Measurements from ENCODE around the gene CGB2. TPM values are rescaled to one million over a fixed set of nuclear protein-coding genes. Genes with fewer than 3 reads are reported as not detected.
A peak's percentile ranks its signal among the peaks of the same experiment; 100 is the strongest.
"Not testable (repeated sequence)": the region's sequence is repeated elsewhere in the genome, so short reads cannot be mapped to it uniquely, and the experiment has no call there.

CGB2 gene
- total RNA-seq, 1 experiment from 2014 or later = not detected

DNA sequence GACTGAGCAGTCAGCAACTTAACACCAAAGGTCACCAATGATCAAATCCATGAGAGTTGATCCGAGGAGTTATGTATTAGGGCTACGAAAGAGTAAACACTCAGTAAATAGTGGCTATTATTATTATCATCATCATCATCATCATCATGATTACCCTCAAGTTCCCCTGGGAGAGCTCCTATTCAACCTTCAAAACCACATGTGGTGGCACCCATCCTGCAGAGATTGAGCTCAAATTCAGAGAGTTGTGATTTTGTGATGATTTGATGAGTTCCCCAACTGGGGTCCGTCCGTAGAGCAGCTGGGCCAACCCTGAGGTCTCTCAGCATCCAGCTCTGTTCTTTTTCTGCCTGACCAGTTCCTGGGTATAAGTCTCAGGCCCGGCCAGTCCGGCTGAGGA is 6.6 kb upstream of the CGB2 start:
- in situ Hi-C loops (cut with HindIII; ENCODE audit: low pct_unique_long_range_greater_than_20kb, low sequenced_read_pairs) = not testable (repeated sequence)

DNA sequence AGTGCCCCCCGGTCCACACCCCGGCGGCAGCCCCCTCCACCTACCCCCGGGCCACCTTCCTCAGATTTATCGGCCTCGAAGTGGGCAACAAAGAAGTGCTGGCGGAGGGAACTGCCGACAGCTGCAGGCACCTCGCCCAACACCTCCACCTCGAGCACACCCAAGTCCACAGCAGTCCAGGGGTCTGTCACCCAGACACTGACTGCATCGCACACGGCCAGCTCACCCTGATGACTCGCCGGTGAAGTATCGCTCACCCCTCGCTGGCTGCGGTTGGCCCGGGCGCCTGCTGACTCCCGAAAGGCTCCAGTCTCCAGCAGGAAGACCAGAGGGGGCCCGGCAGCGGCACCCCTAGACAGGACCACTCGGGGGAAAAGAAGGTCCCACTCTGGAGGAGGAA is 6.1 kb upstream of the CGB2 start:
- in situ Hi-C loops (cut with HindIII; ENCODE audit: low pct_unique_long_range_greater_than_20kb, low sequenced_read_pairs); DNase-seq (ENCODE audit: low read depth): not testable (repeated sequence)

More for the DNA sequence above, 6.6 kb upstream of the CGB2 start:
- not testable (repeated sequence) for DNase-seq (ENCODE audit: low read depth)

DNA sequence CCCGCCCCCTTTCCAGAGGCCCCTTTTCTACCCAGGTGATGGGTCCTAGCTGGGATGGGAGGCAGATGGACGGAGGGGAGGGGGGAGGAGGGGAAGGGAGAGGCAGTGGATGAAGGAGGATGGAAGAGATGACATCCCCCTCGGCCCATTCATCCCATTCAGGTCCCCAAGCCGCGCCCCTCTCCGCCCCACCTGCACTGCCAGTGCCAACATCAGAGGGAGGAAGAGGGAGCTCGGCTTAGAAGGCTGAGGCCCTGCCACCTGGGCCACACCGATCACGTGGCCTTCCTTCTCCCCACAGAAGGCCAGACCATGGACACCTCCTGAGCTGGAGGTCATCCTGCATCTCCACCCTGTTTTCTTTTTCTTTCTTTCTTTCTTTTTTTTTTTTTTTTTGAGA is 3.0 kb upstream of the CGB2 start:
- DNase-seq (ENCODE audit: low read depth); in situ Hi-C loops (cut with HindIII; ENCODE audit: low pct_unique_long_range_greater_than_20kb, low sequenced_read_pairs): not testable (repeated sequence)

DNA sequence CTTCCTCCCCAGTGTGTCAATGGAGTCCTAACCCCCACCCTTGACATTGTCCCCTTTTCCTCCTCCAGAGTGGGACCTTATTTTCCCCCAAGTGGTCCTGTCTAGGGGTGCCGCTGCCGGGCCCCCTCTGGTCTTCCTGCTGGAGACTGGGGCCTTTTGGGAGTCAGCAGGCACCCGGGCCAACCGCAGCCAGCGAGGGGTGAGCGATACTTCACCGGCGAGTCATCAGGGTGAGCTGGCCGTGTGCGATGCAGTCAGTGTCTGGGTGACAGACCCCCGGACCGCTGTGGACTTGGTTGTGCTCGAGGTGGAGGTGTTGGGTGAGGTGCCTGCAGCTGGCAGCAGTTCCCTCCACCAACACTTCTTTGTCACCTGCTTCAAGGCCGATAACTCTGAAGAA is 1.9 kb upstream of the CGB2 start:
- in situ Hi-C loops (cut with HindIII; ENCODE audit: low pct_unique_long_range_greater_than_20kb, low sequenced_read_pairs) = not testable (repeated sequence)
- DNase-seq (ENCODE audit: low read depth) = peak; percentile 28

DNA sequence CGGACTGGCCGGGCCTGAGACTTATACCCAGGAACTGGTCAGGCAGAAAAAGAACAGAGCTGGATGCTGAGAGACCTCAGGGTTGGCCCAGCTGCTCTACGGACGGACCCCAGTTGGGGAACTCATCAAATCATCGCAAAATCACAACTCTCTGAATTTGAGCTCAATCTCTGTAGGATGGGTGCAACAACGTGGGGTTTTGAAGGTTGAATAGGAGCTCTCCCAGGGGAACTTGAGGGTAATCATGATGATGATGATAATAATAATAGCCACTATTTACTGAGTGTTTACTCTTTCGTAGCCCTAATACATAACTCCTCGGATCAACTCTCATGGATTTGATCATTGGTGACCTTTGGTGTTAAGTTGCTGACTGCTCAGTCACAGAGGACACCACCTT is 1.4 kb upstream of the CGB2 start:
- DNase-seq (ENCODE audit: low read depth); in situ Hi-C loops (cut with HindIII; ENCODE audit: low pct_unique_long_range_greater_than_20kb, low sequenced_read_pairs): not testable (repeated sequence)

DNA sequence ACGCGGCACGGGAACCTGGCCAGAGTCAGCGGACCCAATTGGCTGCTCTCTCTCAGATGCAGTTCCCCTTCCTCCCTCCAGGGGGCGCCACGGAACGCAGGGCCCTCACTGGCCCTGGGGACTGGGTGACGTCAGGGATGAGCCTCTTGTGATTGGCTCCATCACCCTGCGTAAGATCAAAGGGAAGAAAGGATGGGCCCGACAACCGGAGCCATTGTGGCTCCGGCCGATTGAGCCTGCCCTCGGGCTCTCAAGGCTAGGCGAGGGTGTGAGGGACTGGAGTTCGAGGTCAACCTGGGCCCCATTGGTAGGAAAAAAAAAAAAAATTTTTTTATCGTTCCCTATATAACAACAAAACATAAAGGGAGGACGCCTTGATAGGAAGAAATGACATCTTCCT is 5.1 kb downstream of the CGB2 start, which contains the start of gene CGB1:
Gene CGB1 (minus strand): TSS at position 81 of the 400 bp plus-strand sequence. CDS start 184 bp downstream, outside the sequence.
- in situ Hi-C loops (cut with HindIII; ENCODE audit: low pct_unique_long_range_greater_than_20kb, low sequenced_read_pairs); DNase-seq (ENCODE audit: low read depth): not testable (repeated sequence)

DNA sequence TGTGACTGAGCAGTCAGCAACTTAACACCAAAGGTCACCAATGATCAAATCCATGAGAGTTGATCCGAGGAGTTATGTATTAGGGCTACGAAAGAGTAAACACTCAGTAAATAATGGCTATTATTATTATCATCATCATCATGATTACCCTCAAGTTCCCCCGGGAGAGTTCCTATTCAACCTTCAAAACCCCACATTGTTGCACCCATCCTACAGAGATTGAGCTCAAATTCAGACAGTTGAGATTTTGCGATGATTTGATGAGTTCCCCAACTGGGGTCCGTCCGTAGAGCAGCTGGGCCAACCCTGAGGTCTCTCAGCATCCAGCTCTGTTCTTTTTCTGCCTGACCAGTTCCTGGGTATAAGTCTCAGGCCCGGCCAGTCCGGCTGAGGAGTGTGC is 6.4 kb downstream of the CGB2 start:
- in situ Hi-C loops (cut with HindIII; ENCODE audit: low pct_unique_long_range_greater_than_20kb, low sequenced_read_pairs); DNase-seq (ENCODE audit: low read depth): not testable (repeated sequence)

DNA sequence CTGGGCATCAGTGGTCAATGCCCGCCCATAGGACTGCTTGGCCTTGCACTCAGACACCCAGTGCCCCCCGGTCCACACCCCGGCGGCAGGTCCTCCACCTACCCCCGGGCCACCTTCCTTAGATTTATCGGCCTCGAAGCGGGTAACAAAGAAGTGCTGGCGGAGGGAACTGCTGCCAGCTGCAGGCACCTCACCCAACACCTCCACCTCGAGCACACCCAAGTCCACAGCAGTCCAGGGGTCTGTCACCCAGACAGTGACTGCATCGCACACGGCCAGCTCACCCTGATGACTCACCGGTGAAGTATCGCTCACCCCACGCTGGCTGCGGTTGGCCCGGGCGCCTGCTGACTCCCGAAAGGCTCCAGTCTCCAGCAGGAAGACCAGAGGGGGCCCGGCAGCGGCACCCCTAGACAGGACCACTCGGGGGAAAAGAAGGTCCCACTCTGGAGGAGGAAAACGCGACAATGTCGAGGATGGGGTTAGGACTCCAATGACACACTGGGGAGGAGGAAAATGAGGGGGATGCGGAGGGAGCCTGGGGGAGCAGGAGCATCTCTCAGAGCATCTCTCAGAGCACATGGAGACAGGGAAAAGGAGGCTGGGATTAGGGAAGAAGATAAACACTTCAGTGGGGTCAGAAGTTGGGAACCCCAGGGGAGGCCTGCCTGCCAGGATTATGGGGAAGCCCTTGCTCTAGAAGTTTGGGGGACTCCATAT is 7.0 kb downstream of the CGB2 start:
- DNase-seq (ENCODE audit: low read depth) = peak; percentile 74
- in situ Hi-C loops (cut with HindIII; ENCODE audit: low pct_unique_long_range_greater_than_20kb, low sequenced_read_pairs) = not testable (repeated sequence)

DNA sequence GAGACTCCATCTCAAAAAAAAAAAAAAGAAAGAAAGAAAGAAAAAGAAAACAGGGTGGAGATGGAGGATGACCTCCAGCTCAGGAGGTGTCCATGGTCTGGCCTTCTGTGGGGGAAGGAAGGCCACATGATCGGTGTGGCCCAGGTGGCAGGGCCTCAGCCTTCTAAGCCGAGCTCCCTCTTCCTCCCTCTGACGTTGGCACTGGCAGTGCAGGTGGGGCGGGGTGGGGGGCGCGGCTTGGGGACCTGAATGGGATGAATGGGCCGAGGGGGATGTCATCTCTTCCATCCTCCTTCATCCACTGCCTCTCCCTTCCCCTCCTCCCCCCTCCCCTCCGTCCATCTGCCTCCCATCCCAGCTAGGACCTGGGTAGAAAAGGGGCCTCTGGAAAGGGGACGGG is 8.0 kb downstream of the CGB2 start:
- in situ Hi-C loops (cut with HindIII; ENCODE audit: low pct_unique_long_range_greater_than_20kb, low sequenced_read_pairs); DNase-seq (ENCODE audit: low read depth): not testable (repeated sequence)

DNA sequence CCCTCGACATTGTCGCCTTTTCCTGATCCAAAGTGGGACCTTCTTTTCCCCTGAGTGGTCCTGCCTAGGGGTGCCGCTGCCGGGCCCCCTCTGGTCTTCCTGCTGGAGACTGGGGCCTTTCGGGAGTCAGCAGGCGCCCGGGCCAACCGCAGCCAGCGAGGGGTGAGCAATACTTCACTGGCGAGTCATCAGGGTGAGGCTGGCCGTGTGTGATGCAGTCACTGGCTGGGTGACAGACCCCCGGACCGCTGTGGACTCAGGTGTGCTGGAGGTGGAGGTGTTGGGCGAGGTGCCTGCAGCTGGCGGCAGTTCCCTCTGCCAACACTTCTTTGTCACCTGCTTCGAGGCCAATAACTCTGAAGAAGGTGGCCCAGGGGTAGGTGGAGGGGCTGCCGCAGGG is 10.5 kb downstream of the CGB2 start:
- DNase-seq (ENCODE audit: low read depth) = no peak

DNA sequence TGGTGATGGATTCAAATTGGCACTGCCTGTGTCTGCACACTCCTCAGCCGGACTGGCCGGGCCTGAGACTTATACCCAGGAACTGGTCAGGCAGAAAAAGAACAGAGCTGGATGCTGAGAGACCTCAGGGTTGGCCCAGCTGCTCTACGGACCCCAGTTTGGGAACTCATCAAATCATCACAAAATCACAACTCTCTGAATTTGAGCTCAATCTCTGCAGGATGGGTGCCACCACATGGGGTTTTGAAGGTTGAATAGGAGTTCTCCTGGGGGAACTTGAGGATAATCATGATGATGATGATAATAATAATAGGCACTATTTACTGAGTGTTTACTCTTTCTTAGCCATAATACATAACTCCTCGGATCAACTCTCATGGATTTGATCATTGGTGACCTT is 11.0 kb downstream of the CGB2 start:
- DNase-seq (ENCODE audit: low read depth); in situ Hi-C loops (cut with HindIII; ENCODE audit: low pct_unique_long_range_greater_than_20kb, low sequenced_read_pairs): not testable (repeated sequence)

More for the DNA sequence above, 10.5 kb downstream of the CGB2 start:
- in situ Hi-C loops (cut with HindIII; ENCODE audit: low pct_unique_long_range_greater_than_20kb, low sequenced_read_pairs) = no loop called here

DNA sequence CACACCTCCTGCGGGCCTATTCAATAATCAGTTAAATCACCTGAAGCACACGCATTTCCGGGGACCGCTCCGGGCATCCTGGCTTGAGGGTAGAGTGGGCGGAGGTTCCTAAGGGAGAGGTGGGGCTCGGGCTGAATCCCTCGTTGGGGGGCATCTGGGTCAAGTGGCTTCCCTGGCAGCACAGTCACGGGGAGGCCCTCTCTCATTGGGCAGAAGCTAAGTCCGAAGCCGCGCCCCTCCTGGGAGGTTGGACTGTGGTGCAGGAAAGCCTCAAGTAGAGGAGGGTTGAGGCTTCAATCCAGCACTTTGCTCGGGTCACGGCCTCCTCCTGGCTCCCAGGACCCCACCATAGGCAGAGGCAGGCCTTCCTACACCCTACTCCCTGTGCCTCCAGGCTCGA is 11.9 kb downstream of the CGB2 start, which contains the start of gene CGB5:
Gene CGB5 (plus strand): TSS at position 301 of the 400 bp plus-strand sequence. CDS start 362 bp downstream, outside the sequence.
- in situ Hi-C loops (cut with HindIII; ENCODE audit: low pct_unique_long_range_greater_than_20kb, low sequenced_read_pairs) = not testable (repeated sequence)

DNA sequence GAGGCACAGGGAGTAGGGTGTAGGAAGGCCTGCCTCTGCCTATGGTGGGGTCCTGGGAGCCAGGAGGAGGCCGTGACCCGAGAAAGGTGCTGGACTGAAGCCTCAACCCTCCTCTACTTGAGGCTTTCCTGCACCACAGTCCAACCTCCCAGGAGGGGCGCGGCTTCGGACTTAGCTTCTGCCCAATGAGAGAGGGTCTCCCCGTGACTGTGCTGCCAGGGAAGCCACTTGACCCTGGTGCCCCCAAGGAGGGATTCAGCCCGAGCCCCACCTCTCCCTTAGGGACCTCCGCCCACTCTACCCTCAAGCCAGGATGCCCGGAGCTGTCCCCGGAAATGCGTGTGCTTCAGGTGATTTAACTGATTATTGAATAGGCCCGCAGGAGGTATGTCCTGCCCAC is 17.3 kb downstream of the CGB2 start, which contains the start of gene CGB8:
Gene CGB8 (minus strand): TSS at position 101 of the 400 bp plus-strand sequence. CDS start 372 bp downstream, outside the sequence.
- in situ Hi-C loops (cut with HindIII; ENCODE audit: low pct_unique_long_range_greater_than_20kb, low sequenced_read_pairs) = not testable (repeated sequence)

More for the DNA sequence above, 11.9 kb downstream of the CGB2 start, which contains the start of gene CGB5:
- not testable (repeated sequence) for DNase-seq (ENCODE audit: low read depth)

DNA sequence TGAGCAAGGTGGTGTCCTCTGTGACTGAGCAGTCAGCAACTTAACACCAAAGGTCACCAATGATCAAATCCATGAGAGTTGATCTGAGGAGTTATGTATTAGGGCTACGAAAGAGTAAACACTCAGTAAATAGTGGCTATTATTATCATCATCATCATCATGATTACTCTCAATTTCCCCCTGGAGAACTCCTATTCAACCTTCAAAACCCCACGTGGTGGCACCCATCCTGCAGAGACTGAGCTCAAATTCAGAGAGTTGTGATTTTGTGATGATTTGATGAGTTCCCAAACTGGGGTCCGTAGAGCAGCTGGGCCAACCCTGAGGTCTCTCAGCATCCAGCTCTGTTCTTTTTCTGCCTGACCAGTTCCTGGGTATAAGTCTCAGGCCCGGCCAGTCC is 18.1 kb downstream of the CGB2 start:
- in situ Hi-C loops (cut with HindIII; ENCODE audit: low pct_unique_long_range_greater_than_20kb, low sequenced_read_pairs); DNase-seq (ENCODE audit: low read depth): not testable (repeated sequence)

More for the DNA sequence above, 17.3 kb downstream of the CGB2 start, which contains the start of gene CGB8:
- not testable (repeated sequence) for DNase-seq (ENCODE audit: low read depth)

DNA sequence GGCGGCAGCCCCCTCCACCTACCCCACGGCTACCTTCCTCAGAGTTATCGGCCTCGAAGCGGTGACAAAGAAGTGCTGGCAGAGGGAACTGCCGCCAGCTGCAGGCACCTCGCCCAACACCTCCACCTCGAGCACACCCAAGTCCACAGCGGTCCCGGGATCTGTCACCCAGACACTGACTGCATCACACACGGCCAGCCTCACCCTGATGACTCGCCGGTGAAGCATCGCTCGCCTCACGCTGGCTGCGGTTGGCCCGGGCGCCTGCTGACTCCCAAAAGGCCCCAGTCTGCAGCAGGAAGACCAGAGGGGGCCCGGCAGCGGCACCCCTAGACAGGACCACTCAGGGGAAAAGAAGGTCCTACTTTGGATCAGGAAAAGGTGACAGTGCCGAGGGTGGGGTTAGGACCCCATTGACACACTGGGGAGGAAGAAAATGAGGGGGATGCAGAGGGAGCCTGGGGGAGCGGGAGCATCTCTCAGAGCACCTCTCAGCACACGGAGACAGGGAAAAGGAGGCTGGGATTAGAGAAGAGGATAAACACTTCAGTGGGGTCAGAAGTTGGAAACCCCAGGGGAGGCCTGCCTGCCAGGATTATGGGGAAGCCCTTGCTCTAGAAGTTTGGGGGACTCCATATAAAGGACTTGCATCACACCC is 18.8 kb downstream of the CGB2 start:
- in situ Hi-C loops (cut with HindIII; ENCODE audit: low pct_unique_long_range_greater_than_20kb, low sequenced_read_pairs) = not testable (repeated sequence)
- peak; percentile 64 for DNase-seq (ENCODE audit: low read depth)

DNA sequence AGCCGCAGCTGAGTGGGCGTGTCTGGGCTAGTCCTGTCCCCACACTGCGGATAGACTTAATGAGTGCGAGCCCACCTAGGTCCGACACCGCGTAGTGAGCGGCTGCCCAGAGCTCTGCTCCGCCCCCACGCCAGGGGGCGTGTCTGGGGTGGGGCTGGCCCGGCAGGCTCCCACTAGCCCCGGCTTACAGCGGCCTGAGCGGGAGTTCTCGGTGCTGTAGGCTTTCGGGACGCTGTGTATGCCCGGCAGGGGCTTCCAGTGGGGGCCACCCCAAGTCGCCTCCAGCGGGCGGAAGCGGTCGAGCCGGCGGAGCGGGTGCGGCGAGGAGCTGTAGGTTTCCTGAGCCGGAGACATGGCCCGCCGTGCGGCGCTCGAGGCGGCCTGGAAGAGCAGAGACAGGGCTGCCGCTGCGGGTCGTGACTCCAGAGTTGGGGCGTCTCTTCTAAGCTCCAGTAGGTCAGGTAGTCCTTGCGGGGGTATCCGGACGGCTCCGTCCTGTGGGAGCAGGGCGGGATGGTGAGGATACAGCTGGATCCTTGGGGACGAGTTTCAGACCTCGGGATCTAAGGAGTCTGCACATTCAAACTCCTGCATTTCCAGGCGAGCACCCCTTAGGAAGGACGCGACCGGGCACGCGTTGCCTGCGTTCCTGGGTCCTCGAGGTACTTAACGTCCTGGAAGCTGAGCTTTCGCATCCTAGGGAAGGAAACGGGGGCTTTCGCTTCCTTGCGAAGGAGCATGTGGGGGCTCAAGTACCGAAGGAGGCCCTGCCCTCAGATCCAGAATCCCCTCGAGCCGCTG is 24.6 kb downstream of the CGB2 start:
- in situ Hi-C loops (cut with HindIII; ENCODE audit: low pct_unique_long_range_greater_than_20kb, low sequenced_read_pairs) = no loop called here
- DNase-seq (ENCODE audit: low read depth) = peak; percentile 75

DNA sequence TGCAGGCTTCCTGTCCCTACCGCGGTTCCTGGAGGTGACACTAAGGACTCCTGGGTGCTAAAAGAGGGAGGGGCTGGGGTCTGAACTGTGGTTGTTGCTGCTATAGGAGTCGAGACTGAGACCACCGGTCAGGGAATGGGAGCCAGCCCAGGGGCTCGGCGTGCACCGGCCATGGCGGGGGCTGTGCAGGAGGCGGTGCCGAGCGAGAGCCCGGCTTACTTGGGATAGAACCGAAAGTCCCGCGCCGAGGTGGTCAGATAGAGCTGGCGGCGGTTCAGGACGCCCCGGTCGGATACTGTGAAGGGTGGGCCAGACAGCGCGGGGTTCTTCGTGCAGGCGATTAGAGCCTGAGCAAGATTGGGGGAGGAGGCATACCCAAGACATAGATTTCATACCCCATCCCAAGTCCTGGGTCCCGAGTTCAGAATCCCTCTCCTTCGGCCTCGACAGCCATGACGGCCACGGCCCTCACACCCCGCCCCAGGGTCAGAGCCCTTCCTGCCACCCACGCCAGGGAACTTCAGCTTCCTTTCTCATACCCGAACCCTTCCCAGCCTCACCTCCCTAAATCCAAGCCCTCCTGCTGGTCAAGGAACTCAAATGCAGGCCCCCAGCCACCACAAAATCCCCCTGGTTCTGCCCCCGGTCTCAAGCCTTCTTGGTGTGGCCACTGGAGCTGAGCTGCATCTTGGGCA is 25.4 kb downstream of the CGB2 start:
- DNase-seq (ENCODE audit: low read depth); in situ Hi-C loops (cut with HindIII; ENCODE audit: low pct_unique_long_range_greater_than_20kb, low sequenced_read_pairs): not testable (repeated sequence)

Data from Caki2 (cell line).